ELF-1 (cell line): Measurements from ENCODE around the gene NPY2R.

Experiments
- DNase-seq: peaks from one replicate; pipeline ENCODE4 v3.0.0-alpha.2; 2016; ENCODE audit warnings: low read depth, low spot score

The NPY2R gene, protein sequence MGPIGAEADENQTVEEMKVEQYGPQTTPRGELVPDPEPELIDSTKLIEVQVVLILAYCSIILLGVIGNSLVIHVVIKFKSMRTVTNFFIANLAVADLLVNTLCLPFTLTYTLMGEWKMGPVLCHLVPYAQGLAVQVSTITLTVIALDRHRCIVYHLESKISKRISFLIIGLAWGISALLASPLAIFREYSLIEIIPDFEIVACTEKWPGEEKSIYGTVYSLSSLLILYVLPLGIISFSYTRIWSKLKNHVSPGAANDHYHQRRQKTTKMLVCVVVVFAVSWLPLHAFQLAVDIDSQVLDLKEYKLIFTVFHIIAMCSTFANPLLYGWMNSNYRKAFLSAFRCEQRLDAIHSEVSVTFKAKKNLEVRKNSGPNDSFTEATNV

DNA sequence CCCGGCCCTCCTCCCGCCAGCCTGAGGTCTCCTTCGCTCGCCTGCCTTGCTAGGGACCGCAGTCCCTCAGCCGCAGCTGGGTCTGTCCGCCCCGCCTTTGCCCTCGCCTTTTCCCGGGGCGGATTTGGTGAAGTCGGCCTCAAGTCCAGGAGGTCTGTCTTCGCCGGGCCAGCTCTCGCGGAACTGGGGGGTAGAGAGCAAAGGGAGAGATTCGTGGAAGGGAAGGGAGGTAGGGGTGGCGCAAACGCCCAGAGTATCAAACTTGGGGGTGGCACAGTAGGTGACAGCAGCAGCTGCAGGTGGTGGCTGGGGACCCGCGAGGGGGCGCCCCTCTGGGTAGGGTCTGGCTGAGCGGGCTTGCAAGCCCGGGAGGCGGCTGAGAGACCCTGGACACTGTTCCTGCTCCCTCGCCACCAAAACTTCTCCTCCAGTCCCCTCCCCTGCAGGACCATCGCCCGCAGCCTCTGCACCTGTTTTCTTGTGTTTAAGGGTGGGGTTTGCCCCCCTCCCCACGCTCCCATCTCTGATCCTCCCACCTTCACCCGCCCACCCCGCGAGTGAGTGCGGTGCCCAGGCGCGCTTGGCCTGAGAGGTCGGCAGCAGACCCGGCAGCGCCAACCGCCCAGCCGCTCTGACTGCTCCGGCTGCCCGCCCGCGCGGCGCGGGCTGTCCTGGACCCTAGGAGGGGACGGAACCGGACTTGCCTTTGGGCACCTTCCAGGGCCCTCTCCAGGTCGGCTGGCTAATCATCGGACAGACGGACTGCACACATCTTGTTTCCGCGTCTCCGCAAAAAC, at the start of gene NPY2R:
Gene NPY2R (plus strand): TSS at position 379 of the 797 bp plus-strand sequence. CDS start 5,304 bp downstream, outside the sequence.
- DNase-seq: peak; percentile 58

DNA sequence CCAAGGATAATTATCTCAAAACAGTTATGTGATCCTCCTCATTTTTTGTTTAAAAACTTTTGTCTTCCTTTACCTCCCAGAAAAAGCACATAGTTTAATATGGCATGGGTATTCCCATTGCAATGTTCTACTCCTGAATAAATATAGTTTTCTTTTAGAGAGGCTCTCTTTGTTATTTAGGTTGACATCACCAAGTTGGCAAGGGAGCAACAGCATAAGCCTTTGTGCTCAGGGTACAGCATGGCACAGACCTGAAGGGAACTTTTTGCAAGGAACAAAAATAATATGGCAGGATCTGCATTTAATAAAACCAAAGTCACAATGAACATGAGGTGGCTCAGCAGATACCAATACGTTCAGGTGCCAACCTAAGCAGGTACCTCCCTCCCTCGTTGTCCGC, 47.1 kb upstream of the NPY2R start:
- DNase-seq: no peak

DNA sequence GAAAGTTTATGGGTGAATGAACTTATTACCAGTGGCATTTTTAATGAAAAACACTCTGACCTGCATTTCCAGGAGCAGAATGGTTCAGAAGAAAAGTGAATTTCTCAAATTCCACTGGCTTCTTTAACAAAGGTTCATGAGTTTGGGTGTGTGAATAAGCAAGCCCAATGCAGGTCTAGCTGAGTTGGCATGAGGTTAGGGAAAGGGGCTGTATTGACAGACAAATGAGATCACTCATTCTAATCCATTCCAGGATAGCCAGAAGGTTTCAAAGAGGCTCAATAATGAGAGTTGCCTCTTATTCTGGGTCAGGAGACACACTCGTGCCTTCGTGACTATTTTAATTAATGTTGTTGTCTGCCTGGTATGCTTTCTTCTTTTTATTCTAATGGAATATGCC, 43.7 kb upstream of the NPY2R start:
- DNase-seq: no peak

DNA sequence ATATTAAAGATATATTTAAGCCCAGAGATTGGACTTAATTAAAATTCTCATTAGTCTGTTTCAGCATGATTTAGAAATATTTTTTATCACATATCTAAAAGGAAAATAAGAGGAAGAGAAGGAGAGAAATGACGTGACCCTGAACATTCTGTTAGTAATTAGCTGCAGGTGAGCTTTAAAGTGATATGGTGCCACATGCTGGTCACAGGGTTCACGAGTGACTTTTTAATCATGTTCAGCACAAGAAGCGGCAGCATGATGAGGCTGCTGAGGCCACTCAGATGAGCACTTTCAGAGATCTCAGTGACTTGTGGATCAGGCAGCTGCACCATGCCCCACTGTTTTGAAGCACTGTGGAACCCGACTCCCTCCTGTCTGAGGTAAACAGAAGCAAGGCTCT, 37.9 kb upstream of the NPY2R start:
- no peak for DNase-seq

DNA sequence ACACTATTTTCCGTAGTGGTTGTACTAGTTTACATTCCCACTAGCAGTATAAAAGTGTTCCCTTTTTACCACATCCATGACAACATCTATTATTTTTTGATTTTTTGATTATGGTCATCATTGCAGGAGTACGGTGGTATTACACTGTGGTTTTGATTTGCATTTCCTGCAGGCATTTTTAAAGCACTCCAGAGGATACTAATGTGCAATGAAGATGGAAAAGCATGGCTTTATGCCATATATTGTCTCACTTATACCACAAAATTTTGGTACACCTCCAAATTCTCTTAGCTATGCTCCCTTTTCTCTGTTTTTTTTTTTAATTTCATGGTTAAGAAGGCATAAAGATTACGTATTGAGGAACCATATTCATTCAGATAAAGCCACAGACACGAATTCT, 35.1 kb upstream of the NPY2R start:
- no peak for DNase-seq

DNA sequence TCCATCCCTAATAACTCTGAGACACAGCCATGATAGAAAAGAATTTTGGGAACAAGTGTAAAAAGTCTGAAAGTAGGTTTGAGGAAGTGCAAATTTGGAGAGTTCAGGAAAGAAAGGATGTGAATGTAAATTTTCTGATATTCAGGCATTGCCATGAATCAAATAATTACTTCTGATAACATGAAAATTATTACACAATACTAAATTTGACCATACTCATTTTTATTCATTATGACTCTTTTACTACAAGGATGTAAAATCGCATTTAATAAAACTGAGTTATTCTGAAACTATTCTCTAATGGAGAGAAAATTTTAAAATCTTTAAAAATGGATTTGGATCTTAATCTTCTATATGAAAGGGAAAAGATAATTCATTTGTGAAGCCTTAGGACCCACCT, 33.8 kb upstream of the NPY2R start:
- no peak for DNase-seq

DNA sequence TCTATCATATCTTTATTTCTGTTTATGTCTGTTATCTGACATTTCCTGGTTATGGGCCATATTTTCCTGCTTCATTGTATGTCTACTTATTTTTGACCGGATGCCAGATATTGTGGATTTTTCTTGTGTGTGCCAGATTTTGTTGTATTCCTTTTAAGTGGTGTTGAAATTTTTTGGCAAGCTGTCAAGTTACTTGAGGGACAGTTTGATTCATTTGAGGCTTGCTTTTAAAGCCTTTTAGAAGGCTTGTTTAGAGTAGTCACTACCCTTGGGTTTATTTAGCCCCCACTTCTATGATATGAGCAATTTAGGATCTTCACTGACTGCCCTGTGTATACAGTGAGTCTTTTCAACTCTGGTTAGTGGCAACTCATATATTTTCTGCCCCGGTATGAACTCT, 29.2 kb upstream of the NPY2R start:
- DNase-seq: no peak

DNA sequence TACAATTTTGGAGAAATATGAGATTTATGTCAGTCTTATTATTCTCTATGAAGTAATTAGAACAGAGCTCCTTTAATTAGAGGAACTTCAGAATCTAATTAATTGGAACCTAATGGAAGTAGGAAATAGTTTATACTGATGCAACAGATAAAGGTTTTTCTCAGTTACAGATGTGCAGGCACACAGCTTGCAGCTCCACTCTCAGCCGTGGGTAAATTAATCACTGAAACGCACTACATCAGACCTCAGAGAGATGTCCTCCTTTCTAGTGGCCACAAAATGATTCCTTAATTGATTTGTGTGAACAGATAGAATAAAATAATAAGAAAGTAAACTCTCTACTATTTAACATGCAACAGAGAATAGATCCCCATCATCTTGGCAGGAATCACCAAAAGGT, 21.5 kb upstream of the NPY2R start:
- DNase-seq: no peak

DNA sequence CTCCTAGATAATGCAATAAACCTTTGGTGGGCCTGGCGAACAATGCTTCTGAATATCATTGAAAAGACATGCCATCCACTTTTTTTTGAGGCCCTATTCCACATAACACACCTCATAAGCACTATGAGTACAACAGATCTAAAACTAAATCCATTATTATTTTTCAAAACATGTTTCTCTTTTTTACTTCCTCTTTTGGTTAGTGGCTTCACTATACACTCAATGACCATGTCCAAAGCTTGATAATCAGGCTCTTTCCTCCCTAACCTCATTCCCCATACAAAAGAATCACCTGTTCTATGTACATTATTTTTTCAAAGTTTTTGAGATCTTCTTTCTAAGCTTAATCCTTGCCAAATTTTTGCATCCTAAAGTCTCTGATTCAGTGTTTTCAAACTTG, 20.4 kb upstream of the NPY2R start:
- DNase-seq: no peak

DNA sequence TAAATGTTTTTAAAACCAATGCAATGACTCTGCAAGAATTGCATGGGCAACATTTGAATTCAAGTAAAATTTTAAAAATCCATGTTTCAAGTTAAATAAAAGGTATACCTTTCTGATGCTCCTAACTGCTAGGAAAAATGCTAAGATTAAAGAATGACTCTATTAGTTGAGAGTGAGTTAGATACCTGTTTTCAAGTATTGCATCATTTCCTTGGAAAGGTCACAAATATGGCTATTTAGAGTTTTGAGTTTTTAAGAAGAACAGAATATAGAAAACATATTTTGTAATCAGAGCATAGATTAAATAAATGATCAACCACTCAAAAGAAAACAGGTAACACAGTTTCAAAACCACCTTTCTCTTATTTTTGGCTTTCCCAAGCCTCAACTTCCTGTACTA, 18.3 kb upstream of the NPY2R start:
- DNase-seq: no peak

DNA sequence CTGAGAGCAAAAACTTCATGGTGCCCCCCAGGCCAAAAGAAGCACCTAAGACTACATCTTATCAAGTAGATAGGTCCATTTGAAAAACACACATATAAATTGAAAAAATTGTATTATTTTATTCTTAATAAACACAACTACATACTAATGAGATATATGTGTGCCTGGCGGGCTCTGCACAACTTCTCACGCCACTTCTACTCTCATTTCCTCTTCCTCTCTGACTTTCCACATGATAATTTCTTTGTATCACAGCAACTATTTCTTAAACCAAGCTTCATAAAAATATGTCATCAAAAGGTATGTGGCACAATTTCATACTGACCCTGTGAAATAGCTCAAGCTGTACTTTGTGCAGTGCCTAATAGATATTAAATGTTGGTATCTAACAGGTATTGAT, 10.7 kb upstream of the NPY2R start:
- DNase-seq: no peak

DNA sequence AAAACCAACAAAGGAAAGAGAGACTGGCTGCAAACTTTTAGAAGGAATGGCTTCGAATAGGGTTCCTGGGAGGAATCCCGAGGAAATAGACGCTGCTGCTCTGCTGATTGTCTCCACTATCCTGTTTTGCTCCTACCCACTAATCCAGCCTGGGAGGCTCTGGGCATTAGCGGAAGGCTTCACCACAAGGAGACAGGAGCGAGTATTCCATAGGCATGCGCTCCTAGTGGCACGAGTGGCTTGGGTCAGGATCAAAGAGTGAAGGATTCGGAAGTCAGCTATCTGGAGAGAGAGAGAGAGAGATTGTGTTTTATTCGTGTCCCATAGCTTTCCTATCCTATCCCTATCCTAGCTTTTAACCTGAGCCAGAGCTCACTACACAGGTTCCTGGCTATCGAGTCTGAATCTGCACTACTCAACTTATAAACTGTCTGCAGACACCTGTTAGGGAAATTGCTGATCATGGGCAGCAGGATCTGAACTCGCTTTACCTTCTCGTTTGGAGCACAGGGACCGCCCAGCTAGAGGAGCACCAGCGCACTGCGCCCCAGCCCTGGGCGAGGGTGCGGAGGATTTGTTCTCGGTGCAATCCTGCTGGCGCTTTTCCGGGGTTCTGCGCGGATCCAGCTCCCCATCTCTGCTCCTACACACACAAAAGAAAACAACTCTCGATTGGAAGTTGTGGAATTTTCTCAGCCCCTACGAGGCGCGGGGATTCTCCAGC, 740 bp upstream of the NPY2R start:
- peak; percentile 65 for DNase-seq

DNA sequence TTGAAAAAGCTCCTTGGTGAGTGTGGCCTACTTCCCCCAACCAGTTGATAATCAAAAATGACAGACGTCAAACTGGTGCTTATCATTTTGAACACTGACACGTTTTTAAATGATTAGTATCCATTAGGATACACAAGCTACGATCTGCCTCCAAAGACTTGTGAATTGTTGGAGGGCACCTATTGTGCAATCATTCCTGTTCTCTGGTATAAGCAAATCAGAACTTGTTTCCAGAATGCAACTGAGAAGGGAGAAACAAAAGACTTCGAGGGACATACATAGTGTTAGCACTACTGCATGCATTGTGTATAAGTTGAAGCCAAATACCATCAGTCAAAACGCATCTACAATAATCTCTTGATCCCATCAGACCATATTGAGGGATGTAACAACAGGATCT, 11.6 kb downstream of the NPY2R start:
- no peak for DNase-seq

DNA sequence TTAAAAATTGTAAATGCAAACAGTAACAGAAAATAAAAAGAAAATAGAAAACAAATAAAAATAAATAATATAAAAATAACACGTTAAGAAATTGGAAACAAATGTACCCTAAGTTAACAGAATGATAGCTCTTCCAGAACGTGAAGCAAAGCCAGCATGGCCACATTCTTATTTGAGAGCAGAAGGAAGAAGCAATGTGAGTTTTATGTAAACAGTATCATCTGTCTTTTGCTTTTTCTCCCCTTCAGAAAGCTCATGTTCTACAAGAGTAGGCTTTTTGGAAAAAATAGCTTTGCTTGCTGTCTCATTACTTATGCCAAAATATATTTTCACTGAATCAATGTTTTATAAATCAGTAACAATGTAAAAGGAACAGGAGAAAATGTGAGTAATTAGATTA, 18.7 kb downstream of the NPY2R start:
- DNase-seq: no peak

DNA sequence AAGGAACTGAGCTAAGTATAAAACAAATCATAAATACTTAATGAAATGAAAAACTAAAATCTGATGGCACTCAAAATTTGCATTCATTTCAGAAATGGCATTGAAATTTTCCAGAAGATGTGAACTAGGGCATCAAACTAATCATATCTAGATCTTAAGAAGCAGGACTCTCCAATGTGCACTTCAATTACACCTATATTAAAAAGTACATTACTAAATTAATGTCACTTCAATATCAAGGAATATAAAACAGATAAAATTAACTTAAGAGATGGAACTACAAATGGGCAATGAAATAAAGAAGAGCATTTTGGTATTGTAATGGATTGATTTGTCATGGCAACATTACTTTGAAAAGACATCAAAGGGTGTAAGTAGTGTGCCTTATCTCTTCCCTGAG, 20.3 kb downstream of the NPY2R start:
- no peak for DNase-seq

DNA sequence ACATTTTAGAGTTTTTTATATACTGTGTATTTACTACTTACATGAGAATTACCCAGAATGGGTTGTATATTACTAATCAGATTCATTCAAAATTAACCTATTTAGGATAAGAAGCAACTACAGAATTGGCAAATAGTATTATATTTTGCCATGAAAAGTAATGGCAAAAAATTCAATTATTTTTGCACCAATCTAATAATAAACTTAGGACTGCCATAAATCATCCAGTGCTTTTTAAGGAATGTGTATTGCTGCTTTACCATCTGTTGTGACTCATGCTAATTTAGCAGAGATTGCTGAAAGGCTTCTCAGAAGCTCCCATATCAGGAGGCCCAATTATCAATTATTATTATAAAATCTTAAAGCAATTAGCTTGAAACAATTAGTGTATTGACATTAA, 24.0 kb downstream of the NPY2R start:
- DNase-seq: no peak

DNA sequence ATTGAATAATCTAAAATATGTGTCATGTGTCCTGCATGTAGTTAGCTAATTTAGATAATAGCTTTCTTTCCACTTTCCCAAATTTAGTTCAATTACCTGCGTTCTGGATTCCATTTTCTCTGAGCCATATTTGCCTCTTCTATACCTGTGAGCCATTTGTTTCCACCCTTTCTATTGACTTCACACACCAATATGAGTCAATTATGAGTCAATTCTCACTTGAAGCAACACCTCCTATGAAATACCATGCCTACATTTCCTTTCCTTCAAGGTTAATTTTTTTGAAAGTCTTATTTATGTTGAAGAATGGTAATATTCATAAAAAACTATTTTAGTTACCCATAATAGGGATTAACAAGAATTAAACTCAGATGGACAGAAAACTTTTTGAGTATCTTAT, 25.8 kb downstream of the NPY2R start:
- DNase-seq: no peak

DNA sequence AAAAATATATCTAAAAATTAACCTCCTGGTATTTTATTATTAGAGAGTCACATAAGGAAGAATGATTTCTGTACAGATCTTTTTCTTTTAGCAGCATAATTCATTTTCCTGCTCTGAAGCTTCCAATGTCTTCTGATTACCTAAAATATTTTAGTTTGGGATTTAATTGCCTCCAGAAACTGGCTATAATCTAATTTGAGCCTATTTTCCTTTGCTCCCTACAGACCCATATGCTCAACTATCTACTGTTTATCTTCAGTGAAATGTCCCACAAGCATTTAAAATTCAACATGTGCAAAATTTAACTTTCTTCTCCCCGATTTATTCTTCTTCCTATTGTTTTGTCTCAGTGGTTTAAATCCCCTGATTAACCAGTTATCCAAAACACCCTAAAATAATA, 29.1 kb downstream of the NPY2R start:
- DNase-seq: no peak

DNA sequence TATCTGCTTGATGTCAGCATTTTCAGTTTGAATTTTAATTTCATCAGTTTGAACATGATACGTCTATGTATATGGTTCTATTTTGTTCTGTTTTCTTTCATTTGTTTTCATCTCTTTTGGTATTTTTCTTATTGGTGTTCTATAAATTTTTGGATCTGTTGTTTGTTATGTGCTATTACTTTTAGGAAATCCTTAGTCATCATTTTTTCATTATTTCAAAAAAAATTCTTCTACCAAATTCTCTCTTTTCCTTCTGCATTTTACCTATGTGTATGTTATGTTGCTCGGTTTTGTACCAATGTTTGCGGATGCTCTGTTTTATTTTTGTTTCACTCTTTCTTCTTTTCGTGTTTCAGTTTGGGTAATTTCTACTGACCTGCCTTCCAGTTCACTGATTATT, 32.8 kb downstream of the NPY2R start:
- DNase-seq: no peak

DNA sequence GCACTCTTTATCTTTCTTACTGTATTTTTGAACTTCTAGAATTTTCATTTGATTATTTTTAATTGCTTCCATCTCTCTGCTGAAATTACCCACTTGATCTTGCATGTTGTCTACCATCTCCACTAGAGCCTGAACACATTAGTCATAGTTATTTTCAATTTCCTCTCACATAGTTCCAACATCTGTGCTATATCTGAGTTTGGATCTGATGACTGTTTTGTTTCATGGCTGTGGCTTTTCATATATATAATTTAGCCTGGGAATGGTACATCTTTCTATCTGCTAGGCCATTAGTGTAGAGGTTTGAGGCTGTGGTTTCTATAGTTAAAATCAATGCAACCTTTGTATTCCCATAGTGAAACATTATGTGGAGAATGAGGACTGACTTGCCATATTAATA, 33.2 kb downstream of the NPY2R start:
- no peak for DNase-seq

DNA sequence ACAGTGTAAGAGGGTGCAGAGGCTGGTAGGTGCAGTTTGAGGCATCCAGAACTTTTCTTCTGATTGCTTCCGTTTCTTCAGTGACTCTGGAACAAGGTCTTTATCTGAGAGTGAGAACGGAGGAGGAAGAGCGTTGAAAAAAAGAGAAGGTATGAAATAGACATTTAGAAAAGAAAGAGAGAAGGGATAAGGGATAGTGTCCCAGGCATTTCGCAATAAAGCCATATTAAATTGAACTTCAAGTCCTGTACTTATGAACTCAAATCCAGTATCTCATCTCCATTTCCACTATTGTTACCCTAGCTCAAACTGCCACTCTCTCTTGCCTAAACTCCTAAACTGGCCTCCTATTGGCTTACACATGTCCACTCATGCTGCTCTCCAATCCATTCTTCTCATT, 36.7 kb downstream of the NPY2R start:
- no peak for DNase-seq
